Islet precursor cell (in vitro differentiated cells): ENCODE results near the gene WRNIP1.
A peak's percentile ranks its signal among the peaks of the same experiment; 100 is the strongest.

Experiments used
- DNase-seq: peaks from one replicate; pipeline ENCODE4 v3.0.0-alpha.2; 2018

Gene WRNIP1

DNA sequence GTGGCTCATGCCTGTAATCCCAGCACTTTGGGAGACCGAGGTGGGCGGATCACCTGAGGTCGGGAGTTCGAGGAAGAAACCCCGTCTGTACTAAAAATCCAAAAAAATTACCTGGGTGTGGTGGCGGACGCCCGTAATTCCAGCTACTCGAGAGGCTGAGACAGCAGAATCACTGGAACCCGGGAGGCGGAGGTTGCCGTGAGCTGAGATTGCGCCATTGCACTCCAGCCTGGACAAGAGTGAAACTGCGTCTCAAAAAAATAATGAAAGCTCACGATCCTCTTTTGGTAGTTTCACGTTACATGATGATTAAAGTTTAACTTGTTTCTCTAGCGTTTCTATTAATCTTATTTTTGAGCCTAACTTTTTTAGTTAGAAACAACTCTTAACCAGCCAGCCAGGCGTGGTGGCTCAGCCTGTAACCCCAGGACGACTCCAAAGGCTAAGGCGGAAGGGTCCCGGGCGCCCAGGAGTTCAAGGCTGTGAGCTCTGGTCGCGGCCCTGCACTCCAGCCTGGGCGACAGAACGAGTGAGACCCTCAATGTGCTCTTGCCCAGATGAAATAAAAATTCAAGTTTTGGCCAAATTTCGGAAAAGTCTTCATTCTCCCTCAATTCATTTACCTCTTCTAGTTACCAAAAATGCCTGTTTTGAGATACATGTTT is 1.2 kb upstream of the WRNIP1 start:
- DNase-seq: no peak

DNA sequence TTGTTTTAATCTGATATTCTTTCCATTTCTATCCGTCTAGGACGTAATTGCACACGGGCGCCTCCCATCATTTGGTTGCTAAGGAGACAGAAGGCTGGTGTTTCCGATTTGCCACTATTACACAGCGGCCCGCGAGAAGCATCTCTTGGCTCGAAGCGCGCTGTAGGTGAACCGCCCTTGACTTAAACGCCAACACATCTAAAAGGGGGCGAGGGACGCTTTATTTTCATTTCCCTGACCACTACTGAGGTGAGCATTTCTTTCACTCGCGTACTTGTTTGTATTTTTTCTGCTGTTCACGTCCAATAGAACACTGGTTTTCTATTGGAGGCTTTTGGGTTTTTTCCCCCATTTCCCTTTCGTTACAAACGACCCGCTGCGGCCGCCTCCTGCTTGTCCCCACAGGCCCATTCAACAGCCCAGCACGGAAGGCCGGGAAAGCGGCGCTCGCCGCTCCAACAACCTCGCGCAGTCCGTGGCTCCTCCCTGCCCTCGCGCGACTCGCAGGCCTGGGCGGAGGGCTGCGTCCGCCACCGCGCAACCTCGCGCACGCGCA is 505 bp upstream of the WRNIP1 start:
- DNase-seq: no peak

DNA sequence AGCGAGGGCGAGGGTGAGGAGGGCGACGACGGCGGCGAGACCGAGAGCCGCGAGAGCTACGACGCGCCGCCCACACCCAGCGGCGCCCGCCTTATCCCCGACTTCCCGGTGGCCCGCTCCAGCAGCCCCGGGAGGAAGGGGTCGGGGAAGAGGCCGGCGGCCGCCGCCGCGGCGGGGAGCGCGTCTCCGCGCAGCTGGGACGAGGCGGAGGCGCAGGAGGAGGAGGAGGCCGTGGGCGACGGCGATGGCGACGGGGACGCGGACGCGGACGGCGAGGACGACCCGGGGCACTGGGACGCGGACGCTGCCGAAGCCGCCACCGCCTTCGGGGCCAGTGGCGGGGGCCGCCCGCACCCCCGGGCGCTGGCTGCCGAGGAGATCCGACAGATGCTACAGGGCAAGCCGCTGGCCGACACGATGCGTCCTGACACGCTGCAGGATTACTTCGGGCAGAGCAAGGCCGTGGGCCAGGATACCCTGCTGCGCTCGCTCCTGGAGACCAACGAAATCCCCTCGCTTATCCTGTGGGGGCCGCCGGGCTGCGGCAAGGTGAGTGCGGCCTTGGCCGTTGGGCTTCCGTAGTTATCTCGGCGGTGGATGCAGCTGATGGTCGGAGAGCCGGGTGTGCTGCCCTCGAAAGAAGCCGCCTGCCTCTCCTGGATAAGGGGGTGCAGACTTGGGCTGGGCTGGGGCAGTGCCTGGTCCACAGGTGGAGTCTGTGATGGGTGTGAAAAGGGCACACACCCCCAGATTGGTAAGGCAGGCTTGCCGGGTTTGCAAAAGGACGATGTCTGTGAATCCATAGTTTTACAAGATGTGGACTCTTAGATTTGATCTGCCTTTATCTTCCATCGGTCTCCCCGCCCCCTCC is 938 bp downstream of the WRNIP1 start:
- DNase-seq: peak; percentile 78

DNA sequence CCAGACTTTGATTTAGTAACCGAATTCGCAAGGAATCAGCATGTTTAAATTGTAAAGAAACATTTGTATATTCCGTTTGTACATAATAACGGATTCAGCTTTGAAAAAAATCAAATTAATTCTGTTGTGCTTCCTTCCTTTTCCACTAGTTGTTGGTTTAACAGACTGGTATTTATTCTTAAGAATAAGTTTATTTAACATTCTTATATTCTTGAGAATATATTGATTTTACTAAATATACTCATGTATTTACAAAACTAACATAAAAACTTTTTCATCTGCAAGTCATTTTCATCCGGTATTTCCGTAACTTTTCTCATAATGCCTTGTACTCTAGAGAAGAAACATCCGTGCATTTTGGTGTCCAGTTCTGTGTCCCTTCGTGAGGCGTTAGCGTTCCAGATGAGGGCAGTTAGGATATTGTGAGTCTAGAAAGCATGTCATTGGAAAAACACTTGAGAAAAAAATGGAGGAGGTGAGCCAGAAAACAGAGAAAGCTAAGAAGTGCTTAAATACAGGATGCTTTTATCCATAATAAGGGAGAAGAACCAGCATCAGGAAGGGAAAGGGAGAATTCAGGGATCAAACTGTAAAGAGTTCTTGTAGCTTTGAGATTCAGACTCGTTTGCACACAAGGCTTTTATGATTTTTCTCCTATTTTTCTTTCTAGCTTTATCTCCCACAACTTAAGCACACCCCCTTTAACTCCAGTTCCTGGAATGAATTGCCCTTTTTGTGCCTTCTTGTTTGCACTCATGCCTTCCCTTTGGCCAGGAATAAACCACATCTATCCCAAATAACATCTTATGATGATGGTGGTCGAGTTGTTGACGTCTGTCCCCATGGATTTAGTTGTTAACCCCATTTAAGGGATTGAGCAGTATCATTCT is 1.8 kb downstream of the WRNIP1 start:
- no peak for DNase-seq

DNA sequence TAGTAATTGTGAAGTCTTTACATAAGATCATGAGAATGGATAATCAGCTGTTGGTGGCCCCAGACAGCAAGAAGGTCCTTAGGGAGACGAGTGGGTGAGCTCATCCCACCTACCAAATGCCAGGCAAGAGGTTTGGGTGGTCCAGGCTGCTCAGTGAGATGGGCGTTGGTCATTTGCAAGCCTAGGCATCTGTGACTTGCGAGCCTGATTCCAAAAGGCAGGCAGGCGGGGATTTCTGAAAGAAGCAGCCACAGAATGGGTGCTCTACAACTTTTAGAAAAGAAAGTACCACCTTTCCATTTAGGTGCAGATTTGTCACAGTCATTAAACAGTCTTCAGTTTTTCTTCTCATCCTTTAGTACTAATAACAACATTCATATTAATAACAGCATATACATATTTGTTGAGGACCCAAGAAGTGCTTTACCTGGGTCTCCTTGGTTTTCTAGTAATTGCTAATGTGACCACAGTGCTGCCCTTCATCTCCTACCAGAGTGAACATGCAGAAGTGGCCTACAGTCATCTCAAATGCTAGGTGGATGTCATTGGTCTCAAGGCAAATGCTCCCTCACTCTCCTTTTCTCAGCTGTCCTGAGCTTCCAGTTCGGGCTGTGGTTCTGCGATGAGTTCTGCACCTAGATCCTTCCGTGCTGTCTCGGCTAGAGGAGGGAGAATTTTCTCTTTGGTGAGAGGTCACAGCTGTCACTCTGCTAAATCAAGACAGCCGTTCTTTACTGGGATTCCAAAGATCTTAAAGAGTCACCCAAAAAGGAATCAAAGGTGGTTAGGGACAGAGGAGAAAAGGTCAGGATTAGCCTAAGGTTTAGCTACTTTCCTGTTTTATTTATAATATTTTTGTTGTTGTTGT is 2.7 kb downstream of the WRNIP1 start:
- no peak for DNase-seq

DNA sequence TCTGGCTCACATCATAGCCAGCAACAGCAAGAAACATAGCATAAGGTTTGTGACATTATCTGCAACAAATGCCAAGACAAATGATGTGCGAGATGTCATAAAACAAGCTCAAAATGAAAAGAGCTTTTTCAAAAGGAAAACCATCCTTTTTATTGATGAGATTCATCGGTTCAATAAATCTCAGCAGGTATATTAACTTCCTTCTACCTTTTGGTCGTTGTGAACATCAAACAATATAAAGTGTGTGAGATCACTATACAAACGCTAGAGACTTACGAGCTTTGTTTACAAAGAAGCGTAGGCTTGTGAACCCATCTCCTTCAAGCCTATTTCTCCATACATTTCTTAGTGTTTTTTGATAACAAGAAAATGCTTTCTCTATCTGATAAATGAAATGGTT is 3.5 kb downstream of the WRNIP1 start:
- no peak for DNase-seq

DNA sequence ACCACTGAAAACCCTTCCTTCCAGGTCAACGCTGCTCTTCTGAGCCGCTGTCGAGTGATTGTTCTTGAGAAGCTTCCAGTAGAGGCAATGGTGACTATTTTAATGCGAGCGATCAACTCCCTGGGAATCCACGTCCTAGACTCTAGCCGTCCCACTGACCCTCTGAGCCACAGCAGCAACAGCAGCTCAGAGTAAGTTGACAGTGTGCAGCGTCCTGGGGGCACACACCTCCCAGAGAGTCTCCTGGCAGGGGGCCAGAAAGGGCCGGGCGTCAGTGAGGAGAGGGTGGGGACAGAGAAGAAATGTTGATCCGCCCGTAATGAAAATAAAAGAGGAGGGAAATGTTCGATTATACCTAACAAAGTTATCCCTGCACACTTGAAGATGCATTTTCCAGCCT is 5.0 kb downstream of the WRNIP1 start:
- DNase-seq: no peak

DNA sequence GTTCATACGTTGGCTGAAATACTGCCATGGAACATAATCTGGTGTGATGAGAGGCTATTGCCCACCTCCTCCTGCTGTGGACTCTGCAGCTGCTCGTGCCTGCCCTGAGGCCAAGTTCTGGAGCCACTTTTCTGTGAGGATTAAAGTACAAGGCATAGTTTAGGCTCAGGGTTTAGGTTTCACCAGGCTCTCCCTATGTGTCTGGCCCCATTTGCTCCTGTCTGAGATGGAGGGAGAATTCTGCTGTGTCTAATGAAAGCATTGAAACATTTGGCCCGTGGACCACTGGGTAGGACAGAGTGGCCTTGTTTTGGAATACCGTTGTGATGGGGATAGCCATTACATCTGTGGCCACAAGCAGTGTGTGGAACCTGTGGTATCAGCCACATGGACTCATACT is 5.9 kb downstream of the WRNIP1 start:
- DNase-seq: no peak

DNA sequence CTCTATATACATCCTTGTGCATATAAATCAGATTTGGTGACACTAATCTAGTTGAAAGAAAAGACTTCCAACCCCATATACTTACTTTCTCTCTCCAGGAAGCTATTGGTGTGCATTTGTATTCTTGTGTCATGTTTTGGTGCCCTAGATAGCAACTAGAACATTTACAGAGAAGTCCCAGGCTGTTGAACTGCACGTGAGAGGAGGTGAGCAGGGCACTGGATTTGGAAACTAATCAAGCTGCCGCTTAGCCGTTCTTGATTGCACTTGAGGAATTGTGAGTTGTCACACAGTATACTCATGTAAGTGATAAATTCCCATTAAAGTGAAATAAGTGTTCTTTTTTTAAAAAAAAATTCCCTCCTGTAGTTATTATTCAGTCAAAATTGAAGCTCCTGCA is 7.6 kb downstream of the WRNIP1 start:
- DNase-seq: no peak

DNA sequence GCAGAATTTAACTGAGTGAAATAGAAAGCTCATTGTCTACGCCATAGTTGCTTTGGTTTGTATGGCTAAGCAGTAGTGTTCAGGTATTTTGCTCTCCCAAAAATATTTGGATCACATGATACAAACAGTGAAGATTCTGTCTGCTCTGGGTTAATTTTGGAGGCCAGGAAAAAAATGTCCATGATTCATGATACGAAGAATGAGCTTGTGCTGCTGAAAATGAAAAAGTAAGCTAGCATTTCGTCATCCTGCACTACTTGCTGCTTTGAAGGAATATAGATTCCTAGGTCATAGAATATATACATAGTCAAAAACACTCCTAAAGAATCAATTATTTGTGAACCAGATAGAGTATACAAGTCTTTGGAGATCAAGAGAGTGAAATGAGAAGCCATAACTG is 8.3 kb downstream of the WRNIP1 start:
- no peak for DNase-seq

DNA sequence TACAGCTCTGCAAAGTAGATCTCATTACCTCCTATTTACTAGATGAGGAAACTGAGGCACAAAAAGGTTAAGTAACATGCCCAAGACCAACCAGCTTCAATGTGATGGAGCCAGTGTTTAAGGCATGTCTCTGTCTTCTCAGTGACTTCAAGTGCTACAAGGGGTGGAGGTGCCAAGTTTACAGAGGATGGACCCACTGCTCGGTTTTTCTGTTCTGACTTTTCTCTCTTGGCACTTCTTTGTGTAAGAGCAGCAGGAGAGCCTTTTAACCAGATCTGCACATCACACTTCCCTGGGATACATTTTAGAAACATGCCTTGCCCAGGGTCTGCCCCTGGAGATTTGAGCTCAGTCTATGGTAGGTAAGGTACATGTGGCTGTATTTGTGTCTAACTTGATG is 9.8 kb downstream of the WRNIP1 start:
- no peak for DNase-seq

DNA sequence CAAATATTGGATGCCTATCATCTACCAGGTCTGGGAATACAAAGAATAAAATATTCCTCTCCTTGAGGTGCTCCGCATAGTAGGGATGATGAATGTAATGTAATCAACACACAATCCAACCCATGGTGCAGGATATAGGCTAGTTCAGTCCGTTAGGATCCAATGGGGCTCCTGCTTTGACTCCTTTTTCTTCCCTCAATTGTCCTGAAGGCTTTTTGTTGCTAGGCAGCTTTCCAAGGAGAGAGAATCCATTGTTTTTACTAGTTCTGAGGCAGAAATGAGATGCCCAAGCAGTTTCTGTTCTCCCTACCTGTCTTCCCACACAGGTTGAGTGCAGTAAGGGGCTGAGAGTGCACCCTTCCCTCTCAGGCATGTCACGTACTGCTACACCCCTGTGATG is 12.1 kb downstream of the WRNIP1 start:
- DNase-seq: no peak

DNA sequence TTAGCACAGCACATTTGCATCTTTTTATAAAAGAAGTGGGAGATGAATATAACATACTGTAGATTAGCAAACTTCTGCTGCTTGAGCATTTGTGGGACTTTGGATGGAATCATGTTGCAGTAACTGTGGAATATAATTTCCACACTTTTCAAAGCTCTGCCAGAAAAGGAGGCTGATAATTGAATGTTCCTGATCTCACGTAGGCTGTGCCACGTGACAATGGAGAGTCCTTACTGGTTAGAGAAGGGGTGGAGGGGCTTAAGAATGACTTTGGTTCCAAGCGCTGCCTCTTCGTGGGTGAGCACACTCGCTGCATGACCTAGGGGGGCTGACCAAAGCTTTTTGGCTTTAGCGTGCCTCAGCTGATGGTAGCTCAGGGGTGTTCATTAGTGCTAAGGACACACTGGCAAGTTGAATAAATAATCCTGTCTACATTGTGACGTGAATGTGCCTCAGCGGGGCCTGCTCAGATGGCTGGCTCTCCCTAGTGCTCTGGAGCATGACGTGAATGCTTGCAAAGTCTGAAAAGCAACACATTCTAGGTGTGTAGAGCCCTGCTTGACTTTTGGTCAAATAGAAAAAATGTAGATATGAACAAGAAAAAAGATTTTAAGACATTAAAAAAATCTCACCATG is 15.0 kb downstream of the WRNIP1 start:
- no peak for DNase-seq

DNA sequence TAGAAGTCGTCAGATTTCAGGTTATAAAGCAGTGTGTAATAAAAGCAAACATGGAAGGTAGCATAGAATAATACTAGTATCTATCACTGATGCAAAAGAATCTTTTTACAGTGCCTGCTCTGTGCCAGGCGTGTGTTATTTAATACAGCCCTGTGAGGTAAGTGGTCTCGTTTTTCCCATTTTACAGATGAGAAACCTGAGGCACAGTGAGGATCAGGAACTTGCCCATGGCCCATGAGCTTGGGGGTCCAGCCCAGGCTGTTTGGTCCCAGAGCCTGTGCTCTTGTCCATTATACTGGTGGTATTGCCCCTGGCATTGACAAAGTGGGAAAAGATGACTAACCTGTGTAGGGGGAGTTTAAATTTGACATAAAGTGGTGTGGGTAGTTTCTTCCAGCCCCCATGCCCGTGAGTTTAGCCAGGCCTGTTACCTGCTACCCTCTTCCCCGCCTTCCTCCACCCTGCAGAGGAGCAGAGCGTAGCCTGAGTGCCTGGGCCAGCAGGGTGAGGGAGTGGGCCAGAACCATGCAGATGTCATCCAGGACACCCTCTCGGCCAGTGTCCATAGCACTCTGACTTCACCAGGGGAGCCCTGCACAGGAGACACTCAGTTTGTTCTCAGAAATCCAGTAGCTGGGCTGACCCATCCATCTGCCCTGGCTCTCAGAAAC is 16.6 kb downstream of the WRNIP1 start:
- DNase-seq: no peak

DNA sequence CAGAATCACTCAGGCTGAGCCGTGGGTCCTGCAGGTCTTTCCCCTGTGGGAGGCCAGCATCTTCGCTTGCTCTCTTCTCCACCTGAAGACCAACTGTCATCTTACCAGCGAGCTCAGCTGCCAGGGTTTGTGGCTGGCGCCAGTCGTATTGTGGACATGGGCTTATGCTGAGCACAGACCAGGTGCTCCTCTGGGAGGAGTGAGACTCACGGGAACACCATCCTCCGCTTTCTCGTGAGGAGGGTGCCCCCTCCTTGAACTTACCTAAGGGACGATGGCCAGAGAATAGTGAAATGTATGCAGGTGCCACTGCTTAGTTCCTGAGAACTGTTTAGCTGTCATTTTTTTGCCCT is 17.1 kb downstream of the WRNIP1 start:
- DNase-seq: no peak

DNA sequence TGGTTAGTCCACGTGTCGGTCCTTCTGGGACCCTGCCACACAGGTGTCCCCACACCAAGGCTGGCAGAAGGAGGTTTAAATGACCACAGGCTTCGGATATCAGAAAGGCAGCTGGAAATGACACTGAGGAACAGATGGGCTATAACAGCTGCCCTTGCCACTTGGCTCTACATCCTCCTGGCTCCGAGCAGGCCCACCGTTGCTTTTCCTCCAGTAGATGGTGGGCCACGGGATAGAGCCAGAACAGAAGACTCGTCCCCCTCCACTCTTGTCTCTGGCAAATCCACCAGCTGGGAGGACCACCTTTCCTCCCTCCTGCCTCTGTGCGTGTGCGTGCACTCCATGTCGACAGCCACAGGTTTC is 17.6 kb downstream of the WRNIP1 start:
- DNase-seq: no peak

DNA sequence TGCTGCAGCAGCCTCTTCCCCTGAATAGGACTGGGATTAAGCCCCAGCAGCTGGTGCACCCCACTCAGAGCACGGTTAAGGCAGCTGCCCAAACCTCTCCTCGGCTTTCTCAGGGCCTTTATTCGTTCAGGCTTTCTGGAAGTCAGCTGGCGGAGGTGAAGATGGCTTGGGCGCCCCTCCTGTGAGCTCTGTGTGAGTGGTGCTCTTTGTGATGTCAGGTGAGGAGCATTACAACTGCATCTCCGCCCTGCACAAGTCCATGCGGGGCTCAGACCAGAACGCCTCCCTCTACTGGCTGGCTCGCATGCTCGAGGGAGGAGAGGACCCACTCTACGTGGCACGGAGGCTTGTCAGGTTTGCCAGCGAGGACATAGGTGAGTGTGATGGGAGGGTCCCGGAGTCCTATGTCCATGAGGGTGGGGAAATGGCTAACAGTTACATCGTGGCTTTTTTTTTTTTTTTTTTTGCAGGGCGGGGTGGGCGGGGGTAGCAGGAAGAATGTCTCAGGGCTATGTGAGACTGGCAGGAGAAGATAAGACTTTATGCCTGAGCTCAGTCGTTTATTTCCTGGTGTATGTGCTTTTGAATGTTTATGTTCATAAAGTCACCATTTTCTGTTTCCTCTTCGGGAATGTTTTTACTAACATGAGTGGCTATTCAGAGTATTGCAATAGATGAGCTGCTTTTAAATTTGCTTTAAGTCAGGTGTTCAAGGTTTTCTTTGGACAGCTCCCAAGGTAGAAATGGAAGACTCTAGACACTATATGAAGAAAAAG is 18.2 kb downstream of the WRNIP1 start:
- no peak for DNase-seq

DNA sequence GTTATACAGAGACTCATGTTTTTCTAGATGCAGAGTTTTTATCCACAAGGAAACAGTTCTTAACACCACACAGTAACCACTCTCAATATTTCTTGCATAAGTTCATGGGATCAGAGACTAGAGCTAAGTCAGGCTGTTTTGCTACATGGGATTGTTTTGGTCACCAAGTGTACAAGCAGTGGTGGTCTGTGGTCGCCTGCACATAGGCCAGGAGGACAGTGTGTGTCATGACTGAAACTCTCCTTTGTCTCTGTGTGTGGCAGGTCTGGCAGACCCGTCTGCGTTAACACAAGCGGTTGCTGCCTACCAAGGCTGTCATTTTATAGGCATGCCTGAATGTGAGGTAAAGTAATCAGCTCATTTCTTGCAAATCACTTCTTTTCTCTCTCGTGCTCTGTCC is 18.9 kb downstream of the WRNIP1 start:
- no peak for DNase-seq

DNA sequence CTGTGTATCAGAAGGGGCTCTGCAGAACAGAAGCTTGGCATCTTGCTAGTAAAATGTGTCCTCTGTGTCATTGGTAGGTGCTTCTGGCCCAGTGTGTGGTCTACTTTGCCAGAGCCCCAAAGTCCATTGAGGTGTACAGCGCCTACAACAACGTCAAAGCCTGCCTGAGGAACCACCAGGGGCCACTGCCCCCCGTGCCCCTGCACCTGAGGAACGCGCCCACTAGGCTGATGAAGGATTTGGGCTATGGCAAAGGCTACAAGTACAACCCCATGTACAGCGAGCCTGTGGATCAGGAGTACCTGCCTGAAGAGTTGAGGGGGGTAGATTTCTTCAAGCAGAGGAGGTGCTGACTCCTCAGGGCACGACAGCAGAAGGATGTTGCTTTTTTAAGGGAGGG is 19.7 kb downstream of the WRNIP1 start:
- no peak for DNase-seq

DNA sequence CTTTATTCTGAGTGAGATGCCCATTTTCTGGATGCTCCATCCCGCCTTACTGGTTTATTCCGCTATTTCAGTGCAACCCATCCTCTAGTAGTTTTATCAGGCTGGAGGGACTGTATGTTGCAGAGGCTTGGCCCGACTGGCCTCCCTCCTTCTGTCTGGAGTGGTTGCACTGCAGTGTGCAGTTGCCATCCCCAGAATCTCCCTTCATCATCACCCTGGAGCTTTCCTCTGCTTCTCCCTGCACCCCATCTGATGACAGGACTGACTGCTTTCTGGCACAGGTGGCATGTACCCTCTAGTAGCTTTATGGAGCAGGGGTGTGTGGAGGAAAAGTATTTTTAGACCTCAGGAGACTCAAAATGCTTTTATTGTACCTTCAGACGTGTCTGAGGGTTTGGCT is 21.1 kb downstream of the WRNIP1 start:
- DNase-seq: no peak
